WTC11 (cell line): ENCODE data around the gene SEMA4D. TPM values are rescaled to one million over a fixed set of nuclear protein-coding genes. Genes with fewer than 3 reads are reported as not detected.

ENCODE experiments used
- ATAC-seq: fragments of 200-7000 bp; cut with Tn5 transposase; 2 replicates; pipeline ENCODE4 v1.10.0; 2021; ENCODE audit warnings: mild to moderate bottlenecking, moderate library complexity
- CTCF ChIA-PET: fragments of 300-600 bp; sonication (Branson Sonifier 250); formaldehyde crosslinking; loops from one replicate; lab custom pipeline; 2021; ENCODE audit warnings: antibody characterized with exemption; lab: Charles Lee
- POLR2A ChIA-PET: fragments of 350-600 bp; sonication (Branson Sonifier 250); formaldehyde crosslinking; loops from one replicate; lab custom pipeline; 2021; ENCODE audit warnings: antibody characterized with exemption; lab: Charles Lee
- DNase-seq: peaks from one replicate; pipeline ENCODE4 v3.0.0; 2021; ENCODE audit warnings: low spot score
- H3K27ac Mint-ChIP-seq: 2 replicates; pipeline ENCODE4 v1.8.0; 2021; ENCODE audit warnings: mixed read lengths
- H3K27me3 Mint-ChIP-seq: 2 replicates; pipeline ENCODE4 v1.8.0; 2021; ENCODE audit warnings: low read depth, mild to moderate bottlenecking, moderate library complexity, mixed read lengths
- H3K36me3 Mint-ChIP-seq: 2 replicates; pipeline ENCODE4 v1.8.0; 2021; ENCODE audit warnings: mixed read lengths
- H3K4me1 Mint-ChIP-seq: 2 replicates; pipeline ENCODE4 v1.8.0; 2022; ENCODE audit warnings: mixed read lengths
- H3K4me3 Mint-ChIP-seq: 2 replicates; pipeline ENCODE4 v1.8.0; 2021; ENCODE audit warnings: mild to moderate bottlenecking, moderate library complexity, mixed read lengths
- H3K9me3 Mint-ChIP-seq: 2 replicates; pipeline ENCODE4 v1.8.0; 2021; ENCODE audit warnings: mixed read lengths
- CREB1 ChIP-seq: sonication (generic); formaldehyde crosslinking; IDR thresholded peaks from 2 replicates; pipeline ENCODE4 v1.8.0; 2023; ENCODE audit warnings: mild to moderate bottlenecking, missing genetic modification reagents
- ETV6 ChIP-seq: sonication (generic); formaldehyde crosslinking; IDR thresholded peaks from 2 replicates; pipeline ENCODE4 v1.8.1; 2022; ENCODE audit warnings: mild to moderate bottlenecking, missing genetic modification reagents
- FOXP1 ChIP-seq: sonication (generic); formaldehyde crosslinking; IDR thresholded peaks from 2 replicates; pipeline ENCODE4 v1.8.0; 2022; ENCODE audit warnings: missing genetic modification reagents, mild to moderate bottlenecking, moderate library complexity, borderline replicate concordance
- IRF2 ChIP-seq: sonication (generic); formaldehyde crosslinking; IDR thresholded peaks from 2 replicates; pipeline ENCODE4 v1.8.0; 2022; ENCODE audit warnings: low read depth, missing genetic modification reagents, borderline replicate concordance
- NFATC4 ChIP-seq: fragments of 250-450 bp; sonication (Bioruptor Pico); IDR thresholded peaks from 2 replicates; pipeline ENCODE4 v1.9.0; 2021; ENCODE audit warnings: mild to moderate bottlenecking
- NFE2L1 ChIP-seq: sonication (generic); formaldehyde crosslinking; IDR thresholded peaks from 2 replicates; pipeline ENCODE4 v1.8.1; 2023; ENCODE audit warnings: missing genetic modification reagents
- NFYB ChIP-seq: sonication (generic); formaldehyde crosslinking; conservative IDR thresholded peaks from 2 replicates; pipeline ENCODE4 v1.8.0; 2022; ENCODE audit warnings: low read depth, missing genetic modification reagents
- NR2C2 ChIP-seq: sonication (generic); formaldehyde crosslinking; IDR thresholded peaks from 2 replicates; pipeline ENCODE4 v1.8.0; 2022; ENCODE audit warnings: mild to moderate bottlenecking, missing genetic modification reagents
- NR3C1 ChIP-seq: sonication (generic); formaldehyde crosslinking; conservative IDR thresholded peaks from 2 replicates; pipeline ENCODE4 v1.8.1; 2023; ENCODE audit warnings: low read depth, mild to moderate bottlenecking, missing genetic modification reagents
- OVOL2 ChIP-seq: fragments of 250-450 bp; sonication (Bioruptor Pico); IDR thresholded peaks from 2 replicates; pipeline ENCODE4 v1.9.0; 2021; ENCODE audit warnings: mild to moderate bottlenecking, borderline replicate concordance
- PRRX2 ChIP-seq: fragments of 250-450 bp; sonication (Bioruptor Pico); IDR thresholded peaks from 2 replicates; pipeline ENCODE4 v1.8.0; 2021; ENCODE audit warnings: mild to moderate bottlenecking
- SMAD4 ChIP-seq: sonication (generic); formaldehyde crosslinking; IDR thresholded peaks from 2 replicates; pipeline ENCODE4 v1.8.0; 2022; ENCODE audit warnings: mild to moderate bottlenecking, missing genetic modification reagents
- SP1 ChIP-seq: sonication (generic); formaldehyde crosslinking; conservative IDR thresholded peaks from 2 replicates; pipeline ENCODE4 v1.8.1; 2022; ENCODE audit warnings: missing genetic modification reagents
- TCF7 ChIP-seq: sonication (generic); formaldehyde crosslinking; IDR thresholded peaks from 2 replicates; pipeline ENCODE4 v1.8.0; 2022; ENCODE audit warnings: mild to moderate bottlenecking, low read depth, missing genetic modification reagents, moderate library complexity
- TEAD1 ChIP-seq: sonication (generic); formaldehyde crosslinking; IDR thresholded peaks from 2 replicates; pipeline ENCODE4 v1.8.0; 2022; ENCODE audit warnings: mild to moderate bottlenecking, missing genetic modification reagents
- ZNF219 ChIP-seq: sonication (generic); formaldehyde crosslinking; IDR thresholded peaks from 2 replicates; pipeline ENCODE4 v1.8.0; 2023; ENCODE audit warnings: missing genetic modification reagents, mild to moderate bottlenecking, borderline replicate concordance
- ZNF317 ChIP-seq: sonication (generic); formaldehyde crosslinking; IDR thresholded peaks from 2 replicates; pipeline ENCODE4 v1.8.1; 2023; ENCODE audit warnings: low read depth, mild to moderate bottlenecking, moderate library complexity, missing genetic modification reagents, borderline replicate concordance
- ZNF423 ChIP-seq: fragments of 250-450 bp; sonication (Bioruptor Pico); IDR thresholded peaks from 2 replicates; pipeline ENCODE4 v2.1.2; 2022; ENCODE audit warnings: mild to moderate bottlenecking, moderate library complexity
- total RNA-seq: library from RNA; stranded (reverse); gene quantifications from 3 replicates; pipeline ENCODE4 v1.2.3, GENCODE V29; 2021
- TF ChIP-seq, protein P1 (sequence below): fragments of 200-600 bp; IDR thresholded peaks from 2 replicates; pipeline ENCODE4 v1.8.0; 2022; ENCODE audit warnings: antibody characterized with exemption
- TF ChIP-seq, protein P2 (sequence below): sonication (generic); formaldehyde crosslinking; conservative IDR thresholded peaks from 2 replicates; pipeline ENCODE4 v1.8.1; 2022; ENCODE audit warnings: mild to moderate bottlenecking, missing genetic modification reagents
- TF ChIP-seq, protein P3 (sequence below): sonication (generic); formaldehyde crosslinking; IDR thresholded peaks from 2 replicates; pipeline ENCODE4 v1.8.0; 2023; ENCODE audit warnings: mild to moderate bottlenecking, missing genetic modification reagents
- TF ChIP-seq, protein P4 (sequence below): fragments of 250-450 bp; sonication (Bioruptor Pico); IDR thresholded peaks from 2 replicates; pipeline ENCODE4 v1.9.0; 2021; ENCODE audit warnings: moderate library complexity, mild to moderate bottlenecking, inconsistent platforms, borderline replicate concordance
- TF ChIP-seq, protein P5 (sequence below): sonication (generic); formaldehyde crosslinking; IDR thresholded peaks from 2 replicates; pipeline ENCODE4 v1.8.0; 2022; ENCODE audit warnings: mild to moderate bottlenecking, missing genetic modification reagents

SEMA4D gene
- total RNA-seq, 1 experiment from 2014 or later, result 67.8 TPM

DNA sequence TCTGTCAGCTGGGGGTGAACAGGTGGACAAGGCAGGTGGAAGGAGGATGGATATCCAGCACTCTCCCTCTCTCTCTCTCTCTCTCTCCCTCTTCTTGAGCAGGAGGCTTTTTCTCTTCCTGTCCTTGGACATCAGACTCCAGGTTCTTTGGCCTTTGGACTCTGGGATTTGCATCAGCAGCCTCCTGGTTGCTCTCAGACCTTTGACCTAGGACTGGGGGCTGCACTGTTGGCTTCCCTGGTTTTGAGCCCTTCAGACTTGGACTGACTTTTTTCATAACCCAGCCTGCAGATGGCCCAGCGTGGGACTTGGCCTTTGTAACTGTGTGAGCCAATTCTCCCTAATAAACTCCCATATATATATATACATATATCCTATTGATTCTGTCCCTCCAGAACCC, 35.0 kb upstream of the SEMA4D start:
- H3K9me3 Mint-ChIP-seq, result peaks cover 33% of the 10 kb centered on the region
- TF ChIP-seq PRRX2 (CRISPR knock-in tag) (no peak), NFATC4 (CRISPR knock-in tag) (no peak), ZNF317 (CRISPR knock-in tag) (no peak), ZNF423 (CRISPR knock-in tag) (no peak), CREB1 (CRISPR knock-in tag) (no peak), TEAD1 (CRISPR knock-in tag) (no peak), ETV6 (no peak), ZNF219 (CRISPR knock-in tag) (no peak), SMAD4 (no peak), NR3C1 (CRISPR knock-in tag) (no peak), NFE2L1 (no peak)
- TF ChIP-seq, protein P1, sequence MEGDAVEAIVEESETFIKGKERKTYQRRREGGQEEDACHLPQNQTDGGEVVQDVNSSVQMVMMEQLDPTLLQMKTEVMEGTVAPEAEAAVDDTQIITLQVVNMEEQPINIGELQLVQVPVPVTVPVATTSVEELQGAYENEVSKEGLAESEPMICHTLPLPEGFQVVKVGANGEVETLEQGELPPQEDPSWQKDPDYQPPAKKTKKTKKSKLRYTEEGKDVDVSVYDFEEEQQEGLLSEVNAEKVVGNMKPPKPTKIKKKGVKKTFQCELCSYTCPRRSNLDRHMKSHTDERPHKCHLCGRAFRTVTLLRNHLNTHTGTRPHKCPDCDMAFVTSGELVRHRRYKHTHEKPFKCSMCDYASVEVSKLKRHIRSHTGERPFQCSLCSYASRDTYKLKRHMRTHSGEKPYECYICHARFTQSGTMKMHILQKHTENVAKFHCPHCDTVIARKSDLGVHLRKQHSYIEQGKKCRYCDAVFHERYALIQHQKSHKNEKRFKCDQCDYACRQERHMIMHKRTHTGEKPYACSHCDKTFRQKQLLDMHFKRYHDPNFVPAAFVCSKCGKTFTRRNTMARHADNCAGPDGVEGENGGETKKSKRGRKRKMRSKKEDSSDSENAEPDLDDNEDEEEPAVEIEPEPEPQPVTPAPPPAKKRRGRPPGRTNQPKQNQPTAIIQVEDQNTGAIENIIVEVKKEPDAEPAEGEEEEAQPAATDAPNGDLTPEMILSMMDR, result no peak
- TF ChIP-seq, protein P2, sequence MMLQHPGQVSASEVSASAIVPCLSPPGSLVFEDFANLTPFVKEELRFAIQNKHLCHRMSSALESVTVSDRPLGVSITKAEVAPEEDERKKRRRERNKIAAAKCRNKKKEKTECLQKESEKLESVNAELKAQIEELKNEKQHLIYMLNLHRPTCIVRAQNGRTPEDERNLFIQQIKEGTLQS (CRISPR knock-in tag), result no peak
- H3K27me3 Mint-ChIP-seq, result no peaks in the 10 kb centered on the region
- no peak overlapping the region for H3K27ac Mint-ChIP-seq
- DNase-seq, result no peak
- no peak overlapping the region for H3K4me3 Mint-ChIP-seq
- H3K4me1 Mint-ChIP-seq, result peaks cover 5% of the 10 kb centered on the region
- POLR2A ChIA-PET, result no interaction called here
- peaks cover 3% of the 10 kb centered on the region; the same call in 1 of the 2 replicates for H3K36me3 Mint-ChIP-seq
- ATAC-seq, result no peak
- CTCF ChIA-PET, result interaction anchor here (1.2 to 1.5 kb wide), 2 partner anchors 31 to 104 kb away, joined by 3 to 4 read pairs; no protein-coding TSS in a partner anchor

DNA sequence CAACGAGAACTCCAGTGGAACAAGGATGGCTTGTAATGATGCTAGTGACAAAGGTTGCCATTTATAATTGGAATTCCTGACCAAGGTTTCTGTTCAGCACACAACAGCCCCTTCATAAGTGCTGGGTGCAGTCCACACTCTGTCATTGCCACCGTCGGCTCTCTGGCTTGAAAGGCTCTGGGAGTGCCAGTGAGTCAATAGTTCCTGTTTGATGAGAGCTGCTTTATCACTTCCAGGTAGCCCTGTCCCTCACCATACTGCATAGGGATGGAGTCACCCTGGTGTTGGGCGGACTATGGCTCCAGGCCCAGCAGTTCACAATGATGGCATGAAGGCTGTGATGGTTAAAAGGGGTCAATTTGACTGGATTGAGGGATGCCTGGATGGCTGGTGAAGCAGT, 34.6 kb upstream of the SEMA4D start:
- DNase-seq, result no peak
- peaks cover 5% of the 10 kb centered on the region for H3K4me1 Mint-ChIP-seq
- no peak overlapping the region for H3K4me3 Mint-ChIP-seq
- ChIA-PET CTCF (interaction anchor here (1.2 to 1.5 kb wide), 2 partner anchors 32 to 103 kb away, joined by 3 to 4 read pairs; no protein-coding TSS in a partner anchor), POLR2A (no interaction called here)
- peaks cover 3% of the 10 kb centered on the region; the same call in 1 of the 2 replicates for H3K36me3 Mint-ChIP-seq
- H3K27me3 Mint-ChIP-seq, result no peaks in the 10 kb centered on the region
- no peak for ATAC-seq
- H3K9me3 Mint-ChIP-seq, result peaks cover 37% of the 10 kb centered on the region
- TF ChIP-seq, protein P3, sequence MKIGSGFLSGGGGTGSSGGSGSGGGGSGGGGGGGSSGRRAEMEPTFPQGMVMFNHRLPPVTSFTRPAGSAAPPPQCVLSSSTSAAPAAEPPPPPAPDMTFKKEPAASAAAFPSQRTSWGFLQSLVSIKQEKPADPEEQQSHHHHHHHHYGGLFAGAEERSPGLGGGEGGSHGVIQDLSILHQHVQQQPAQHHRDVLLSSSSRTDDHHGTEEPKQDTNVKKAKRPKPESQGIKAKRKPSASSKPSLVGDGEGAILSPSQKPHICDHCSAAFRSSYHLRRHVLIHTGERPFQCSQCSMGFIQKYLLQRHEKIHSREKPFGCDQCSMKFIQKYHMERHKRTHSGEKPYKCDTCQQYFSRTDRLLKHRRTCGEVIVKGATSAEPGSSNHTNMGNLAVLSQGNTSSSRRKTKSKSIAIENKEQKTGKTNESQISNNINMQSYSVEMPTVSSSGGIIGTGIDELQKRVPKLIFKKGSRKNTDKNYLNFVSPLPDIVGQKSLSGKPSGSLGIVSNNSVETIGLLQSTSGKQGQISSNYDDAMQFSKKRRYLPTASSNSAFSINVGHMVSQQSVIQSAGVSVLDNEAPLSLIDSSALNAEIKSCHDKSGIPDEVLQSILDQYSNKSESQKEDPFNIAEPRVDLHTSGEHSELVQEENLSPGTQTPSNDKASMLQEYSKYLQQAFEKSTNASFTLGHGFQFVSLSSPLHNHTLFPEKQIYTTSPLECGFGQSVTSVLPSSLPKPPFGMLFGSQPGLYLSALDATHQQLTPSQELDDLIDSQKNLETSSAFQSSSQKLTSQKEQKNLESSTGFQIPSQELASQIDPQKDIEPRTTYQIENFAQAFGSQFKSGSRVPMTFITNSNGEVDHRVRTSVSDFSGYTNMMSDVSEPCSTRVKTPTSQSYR, result no peak
- no peak for TF ChIP-seq TEAD1 (CRISPR knock-in tag)
- TF ChIP-seq OVOL2 (CRISPR knock-in tag), result no peak
- no peak for TF ChIP-seq SMAD4
- TF ChIP-seq NR2C2 (CRISPR knock-in tag), result no peak
- TF ChIP-seq, protein P4, sequence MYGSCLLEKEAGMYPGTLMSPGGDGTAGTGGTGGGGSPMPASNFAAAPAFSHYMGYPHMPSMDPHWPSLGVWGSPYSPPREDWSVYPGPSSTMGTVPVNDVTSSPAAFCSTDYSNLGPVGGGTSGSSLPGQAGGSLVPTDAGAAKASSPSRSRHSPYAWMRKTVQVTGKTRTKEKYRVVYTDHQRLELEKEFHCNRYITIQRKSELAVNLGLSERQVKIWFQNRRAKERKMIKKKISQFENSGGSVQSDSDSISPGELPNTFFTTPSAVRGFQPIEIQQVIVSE (CRISPR knock-in tag), result no peak
- TF ChIP-seq, protein P5, sequence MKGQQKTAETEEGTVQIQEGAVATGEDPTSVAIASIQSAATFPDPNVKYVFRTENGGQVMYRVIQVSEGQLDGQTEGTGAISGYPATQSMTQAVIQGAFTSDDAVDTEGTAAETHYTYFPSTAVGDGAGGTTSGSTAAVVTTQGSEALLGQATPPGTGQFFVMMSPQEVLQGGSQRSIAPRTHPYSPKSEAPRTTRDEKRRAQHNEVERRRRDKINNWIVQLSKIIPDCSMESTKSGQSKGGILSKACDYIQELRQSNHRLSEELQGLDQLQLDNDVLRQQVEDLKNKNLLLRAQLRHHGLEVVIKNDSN (CRISPR knock-in tag), result no peak
- TF ChIP-seq TCF7 (CRISPR knock-in tag), result no peak
- TF ChIP-seq SP1 (CRISPR knock-in tag), result no peak
- TF ChIP-seq, protein P1, result no peak
- no peak for TF ChIP-seq FOXP1 (CRISPR knock-in tag)
- no peak for TF ChIP-seq NFYB
- TF ChIP-seq IRF2 (CRISPR knock-in tag), result no peak
- H3K27ac Mint-ChIP-seq, result no peak overlapping the region
